C4-2B (cell line): Measurements from ENCODE around the gene ZNRF4.

ENCODE experiments used
- CTCF ChIP-seq: fragments of 450-650 bp; conservative IDR thresholded peaks from 2 replicates; pipeline ENCODE4 v1.5.1; 2017; ENCODE audit warnings: mild to moderate bottlenecking
- ZFX ChIP-seq: fragments of 450-650 bp; IDR thresholded peaks from 2 replicates; pipeline ENCODE4 v1.6.1; 2017

- TF ChIP-seq CTCF (no peak), ZFX (no peak)
Observed at GRCh38 chr19:5473646-5474045, 18.4 kb downstream of the ZNRF4 start.
